K562 (cell line): ENCODE data around the gene PDGFC. TPM values are rescaled to one million over a fixed set of nuclear protein-coding genes. Genes with fewer than 3 reads are reported as not detected.

ENCODE experiments used
- ATAC-seq: fragments of 200-7000 bp; cut with Tn5 transposase; 3 replicates; pipeline ENCODE4 v1.9.1; 2020; ENCODE audit warnings: moderate library complexity
- BruUV-seq: library from RNA; stranded (reverse); fragments of 400-500 nt; replicated peaks from 2 replicates; lab custom pipeline; 2021; lab: Mats Ljungman, UMichigan
- CTCF ChIA-PET: fragments of 300-600 bp; formaldehyde crosslinking; extraction: SDS; loops from one replicate; lab custom pipeline; 2021; ENCODE audit warnings: low intra/inter-chr PET ratio; lab: Yijun Ruan, JAX
- POLR2A ChIA-PET: fragments of 300-600, 350-650 bp; sonication (Branson Sonifier 250); formaldehyde crosslinking; extraction: SDS; loops from one replicate; lab custom pipeline; 2021; ENCODE audit warnings: antibody characterized with exemption, inconsistent platforms; lab: Yijun Ruan, JAX
- DNase-seq, 4 experiments: peaks; one replicate each; pipeline versions ENCODE4 v3.0.0 to v3.0.0-alpha.2; 2011 to 2018; ENCODE audit warnings: low spot score in 3 of 4, mixed read lengths in 3 of 4; ENCODE audit errors: extremely low read depth in 1 of 4
- FAIRE-seq: peaks from 2 replicates; lab custom pipeline; 2011; peaks lifted over from hg19 to GRCh38; lab: Jason Lieb, UNC
- H2AFZ ChIP-seq: 2 replicates; pipeline ENCODE4 v1.6.0; 2011; ENCODE audit warnings: low read depth, low read length, control low read depth, inconsistent platforms
- H3K27ac ChIP-seq: fragments of 200-600 bp; 3 replicates; pipeline ENCODE4 v1.8.0; 2011; ENCODE audit warnings: low read depth, mild to moderate bottlenecking, control low read depth, inconsistent platforms, low read length, moderate library complexity, mixed read lengths; ENCODE audit errors: extremely low read depth
- H3K27me3 ChIP-seq, 2 experiments: fragments of 300-600 bp in 1 of 2; 2 replicates in 1 of 2; 3 replicates in 1 of 2; pipeline versions ENCODE4 v1.6.0 to v1.8.0; 2011; ENCODE audit warnings: inconsistent platforms in 2 of 2, low read length in 2 of 2, mild to moderate bottlenecking in 1 of 2, mixed read lengths in 1 of 2, moderate library complexity in 1 of 2; ENCODE audit not compliant: control insufficient read depth in 2 of 2, insufficient read depth in 2 of 2
- H3K36me3 ChIP-seq: fragments of 300-600 bp; 3 replicates; pipeline ENCODE4 v1.8.0; 2011; ENCODE audit warnings: mild to moderate bottlenecking, low read length, inconsistent platforms; ENCODE audit not compliant: control insufficient read depth, insufficient read depth
- H3K4me1 ChIP-seq, 2 experiments: fragments of 200-600 bp in 1 of 2; replicated peaks in 1 of 2; 2 replicates in 1 of 2; 3 replicates in 1 of 2; pipeline versions ENCODE4 v1.5.1 to v1.8.0; 2011; ENCODE audit warnings: inconsistent platforms in 2 of 2, low read length in 2 of 2, mild to moderate bottlenecking in 1 of 2, mixed read lengths in 1 of 2, moderate library complexity in 1 of 2; ENCODE audit not compliant: control insufficient read depth in 2 of 2, insufficient read depth in 2 of 2
- H3K4me2 ChIP-seq: 2 replicates; pipeline ENCODE4 v1.6.1; 2011; ENCODE audit warnings: low read length, control low read depth, inconsistent platforms, mixed read lengths; ENCODE audit not compliant: insufficient read depth
- H3K4me3 ChIP-seq: fragments of 200-600 bp; sonication (generic), shearing (Covaris generic); 2 replicates; pipeline ENCODE4 v1.5.1; 2016; ENCODE audit warnings: control low read depth, inconsistent platforms
- H3K79me2 ChIP-seq: fragments of 200-600 bp; 3 replicates; pipeline ENCODE4 v1.8.0; 2011; ENCODE audit warnings: low read length, inconsistent platforms; ENCODE audit not compliant: control insufficient read depth, insufficient read depth
- H3K9ac ChIP-seq, 2 experiments: 2 replicates each; pipeline versions ENCODE4 v1.6.0 to v1.6.1; 2011; ENCODE audit warnings: low read depth in 2 of 2, low read length in 2 of 2, control low read depth in 1 of 2, inconsistent platforms in 1 of 2, mild to moderate bottlenecking in 1 of 2, mixed read lengths in 1 of 2; ENCODE audit not compliant: insufficient read depth in 1 of 2
- H3K9me1 ChIP-seq: one replicate; pipeline ENCODE4 v1.6.0; 2011; ENCODE audit warnings: inconsistent platforms, mild to moderate bottlenecking, low read length, moderate library complexity; ENCODE audit not compliant: control insufficient read depth, insufficient read depth
- H3K9me3 ChIP-seq: replicated peaks from 2 replicates; pipeline ENCODE4 v1.5.1; 2011; ENCODE audit warnings: low read depth, low read length, inconsistent platforms; ENCODE audit not compliant: control insufficient read depth, insufficient read depth
- H4K20me1 ChIP-seq: replicated peaks from 2 replicates; pipeline ENCODE4 v1.6.1; 2011; ENCODE audit warnings: low read length, inconsistent platforms, mixed read lengths; ENCODE audit not compliant: control insufficient read depth, insufficient read depth
- ADNP ChIP-seq: fragments of 200-800 bp; sonication (Bioruptor generic); IDR thresholded peaks from 2 replicates; pipeline ENCODE4 v1.6.1; 2016; ENCODE audit warnings: missing genetic modification characterization, missing compliant biosample characterization
- BMI1 ChIP-seq: fragments of 150-350 bp; IDR thresholded peaks from 2 replicates; pipeline ENCODE4 v1.6.1; 2014; ENCODE audit warnings: low read length
- BRD9 ChIP-seq: fragments of 450-650 bp; IDR thresholded peaks from 2 replicates; pipeline ENCODE4 v1.6.1; 2018; ENCODE audit warnings: low read depth; ENCODE audit not compliant: partially characterized antibody
- CREBBP ChIP-seq: IDR thresholded peaks from one replicate; pipeline ENCODE4 v1.6.1; 2012; ENCODE audit warnings: low read depth, mild to moderate bottlenecking, control low read depth, inconsistent platforms, low read length
- HIVEP1 ChIP-seq: fragments of 250-450 bp; sonication (Bioruptor Pico); IDR thresholded peaks from 2 replicates; pipeline ENCODE4 v1.4.0; 2020; ENCODE audit warnings: mild to moderate bottlenecking
- KDM1A ChIP-seq, 2 experiments: fragments of 450-650 bp; IDR thresholded peaks; 2 replicates each; pipeline ENCODE4 v1.6.1; 2016; ENCODE audit warnings: mild to moderate bottlenecking in 2 of 2
- KDM4B ChIP-seq, 2 experiments: fragments of 450-650 bp in 1 of 2; sonication (generic) in 1 of 2; IDR thresholded peaks; 2 replicates each; pipeline ENCODE4 v1.6.1; 2016 to 2017; ENCODE audit warnings: borderline replicate concordance in 2 of 2, antibody characterized with exemption in 1 of 2, low read depth in 1 of 2, mild to moderate bottlenecking in 1 of 2
- POLR2A ChIP-seq: fragments of 450-650 bp; conservative IDR thresholded peaks from 2 replicates; pipeline ENCODE4 v1.6.1; 2016
- POLR2H ChIP-seq: IDR thresholded peaks from 2 replicates; pipeline ENCODE4 v1.6.1; 2016; ENCODE audit warnings: missing genetic modification characterization, low read depth, mild to moderate bottlenecking, control low read depth, missing compliant biosample characterization, moderate library complexity
- ZNF583 ChIP-seq: fragments of 250-450 bp; sonication (Bioruptor Pico); IDR thresholded peaks from 2 replicates; pipeline ENCODE4 v1.4.0; 2020
- WGBS: fragments of 100-300 bp; shearing (Covaris generic); methylation state at CpG from one replicate; pipeline ENCODE4 v1.1.6; 2016; ENCODE audit warnings: low coverage, mixed read lengths; ENCODE audit not compliant: insufficient coverage; ENCODE audit errors: missing lambda C conversion rate; 5-methylcytosine and 5-hydroxymethylcytosine counted together
- in situ Hi-C: fragments of 300-500 bp; cut with MboI; formaldehyde crosslinking; loops from 4 replicates; pipeline ENCODE4 v1.15.0; 2018; ENCODE audit warnings: inconsistent platforms, mixed read lengths
- intact Hi-C: fragments of 100-400 bp; cut with micrococcal nuclease; formaldehyde crosslinking; loops from 2 replicates; pipeline ENCODE4 v1.14.2; 2022
- polyA plus RNA-seq, 8 experiments: library from polyadenylated mRNA; depleted of rRNA in 4 of 8; stranded (reverse) in 5 of 8; unstranded in 3 of 8; fragments of >200 nt; fragmentation: Nextera tagmentation in 2 of 8; fragmentation: Illumina TruSeq in 1 of 8; extraction: Ambion mirVana in 2 of 8; extraction: Trizol in 1 of 8; gene quantifications; 2 replicates each; pipeline versions ENCODE4 v1.2.1 to v1.2.3, GENCODE V29; 2011 to 2014; ENCODE audit warnings: inconsistent platforms in 1 of 8, missing spikeins in 1 of 8
- total RNA-seq, 7 experiments: library from RNA; depleted of rRNA in 6 of 7; stranded (reverse); fragments of >200 nt in 6 of 7; fragmentation: Illumina TruSeq in 2 of 7; extraction: Trizol in 2 of 7; gene quantifications; 2 replicates each; pipeline versions ENCODE4 v1.2.1 to v1.2.3, GENCODE V29; 2011 to 2021; ENCODE audit warnings: low replicate concordance in 1 of 7
- TF ChIP-seq, protein P1 (sequence below): fragments of 250-450 bp; sonication (Bioruptor Pico); IDR thresholded peaks from 2 replicates; pipeline ENCODE4 v1.5.1; 2021; ENCODE audit warnings: mild to moderate bottlenecking
- TF ChIP-seq, protein P2 (sequence below): fragments of 150-350 bp; conservative IDR thresholded peaks from 2 replicates; pipeline ENCODE4 v1.6.1; 2014; ENCODE audit warnings: low read length

PDGFC gene
- total and polyA plus RNA-seq, 9 of the 15 experiments (the other 6 are each of a cell fraction or from before 2014, with no cell fraction given): not detected

DNA sequence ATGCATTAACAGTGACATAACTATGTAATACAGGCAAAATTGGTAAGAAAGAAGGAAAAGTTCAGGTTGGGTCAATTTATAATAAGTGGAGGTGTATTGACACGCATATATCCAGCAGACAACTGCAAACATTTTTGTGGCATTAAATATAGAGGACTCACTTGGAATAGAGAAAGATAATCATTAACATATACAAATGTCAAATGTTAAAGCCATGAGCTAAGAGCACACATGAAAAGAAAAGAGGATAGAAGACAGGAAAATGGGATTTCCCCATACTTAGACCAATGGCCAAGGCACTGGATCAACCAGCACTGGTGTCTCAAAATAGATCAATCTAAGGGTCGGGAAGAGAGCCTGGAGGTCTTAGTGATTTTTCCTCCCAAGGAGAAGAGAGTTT lies 187.6 kb downstream of the PDGFC start (continued):
- TF ChIP-seq, protein P1, sequence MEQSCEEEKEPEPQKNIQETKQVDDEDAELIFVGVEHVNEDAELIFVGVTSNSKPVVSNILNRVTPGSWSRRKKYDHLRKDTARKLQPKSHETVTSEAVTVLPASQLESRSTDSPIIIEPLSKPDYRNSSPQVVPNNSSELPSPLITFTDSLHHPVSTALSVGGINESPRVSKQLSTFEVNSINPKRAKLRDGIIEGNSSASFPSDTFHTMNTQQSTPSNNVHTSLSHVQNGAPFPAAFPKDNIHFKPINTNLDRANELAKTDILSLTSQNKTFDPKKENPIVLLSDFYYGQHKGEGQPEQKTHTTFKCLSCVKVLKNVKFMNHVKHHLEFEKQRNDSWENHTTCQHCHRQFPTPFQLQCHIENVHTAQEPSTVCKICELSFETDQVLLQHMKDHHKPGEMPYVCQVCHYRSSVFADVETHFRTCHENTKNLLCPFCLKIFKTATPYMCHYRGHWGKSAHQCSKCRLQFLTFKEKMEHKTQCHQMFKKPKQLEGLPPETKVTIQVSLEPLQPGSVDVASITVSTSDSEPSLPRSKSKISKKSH: no peak

DNA sequence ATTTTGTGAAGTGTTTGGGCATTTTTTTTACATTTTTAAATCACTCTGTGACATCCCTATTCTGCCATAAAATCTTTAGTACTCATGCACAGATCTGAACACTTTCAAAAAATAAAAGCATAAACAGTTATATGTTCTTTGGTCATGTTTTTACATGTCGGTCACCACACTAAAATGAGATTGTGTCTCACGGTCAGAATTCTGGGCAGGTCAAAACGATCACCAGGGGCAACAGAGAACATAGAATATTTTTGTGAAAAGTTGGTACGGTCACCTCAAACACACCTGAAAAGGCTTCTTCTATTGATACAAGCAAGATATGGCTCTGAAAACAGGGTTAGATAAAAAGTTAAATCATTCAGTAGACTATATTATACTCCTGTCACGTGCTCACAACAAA lies 189.1 kb downstream of the PDGFC start:
- H3K9ac ChIP-seq: no peak overlapping the region
- H3K27ac ChIP-seq: no peak overlapping the region
- H2AFZ ChIP-seq: no peak overlapping the region
- intact Hi-C loops (no loop called here), in situ Hi-C loops (no loop called here)
- no peaks in the 10 kb centered on the region for H3K36me3 ChIP-seq
- TF ChIP-seq KDM1A (IDR thresholded peaks at IDR 0.05) (no peak), KDM4B (IDR thresholded peaks at IDR 0.05; ENCODE audit: borderline replicate concordance in 2 of 2, low read depth in 1 of 2) (no peak), CREBBP (no peak), HIVEP1 (CRISPR knock-in tag) (no peak), POLR2A (no peak), ADNP (tag) (no peak), BRD9 (no peak), ZNF583 (no peak), POLR2H (tag) (no peak), BMI1 (no peak)
- TF ChIP-seq, protein P2, sequence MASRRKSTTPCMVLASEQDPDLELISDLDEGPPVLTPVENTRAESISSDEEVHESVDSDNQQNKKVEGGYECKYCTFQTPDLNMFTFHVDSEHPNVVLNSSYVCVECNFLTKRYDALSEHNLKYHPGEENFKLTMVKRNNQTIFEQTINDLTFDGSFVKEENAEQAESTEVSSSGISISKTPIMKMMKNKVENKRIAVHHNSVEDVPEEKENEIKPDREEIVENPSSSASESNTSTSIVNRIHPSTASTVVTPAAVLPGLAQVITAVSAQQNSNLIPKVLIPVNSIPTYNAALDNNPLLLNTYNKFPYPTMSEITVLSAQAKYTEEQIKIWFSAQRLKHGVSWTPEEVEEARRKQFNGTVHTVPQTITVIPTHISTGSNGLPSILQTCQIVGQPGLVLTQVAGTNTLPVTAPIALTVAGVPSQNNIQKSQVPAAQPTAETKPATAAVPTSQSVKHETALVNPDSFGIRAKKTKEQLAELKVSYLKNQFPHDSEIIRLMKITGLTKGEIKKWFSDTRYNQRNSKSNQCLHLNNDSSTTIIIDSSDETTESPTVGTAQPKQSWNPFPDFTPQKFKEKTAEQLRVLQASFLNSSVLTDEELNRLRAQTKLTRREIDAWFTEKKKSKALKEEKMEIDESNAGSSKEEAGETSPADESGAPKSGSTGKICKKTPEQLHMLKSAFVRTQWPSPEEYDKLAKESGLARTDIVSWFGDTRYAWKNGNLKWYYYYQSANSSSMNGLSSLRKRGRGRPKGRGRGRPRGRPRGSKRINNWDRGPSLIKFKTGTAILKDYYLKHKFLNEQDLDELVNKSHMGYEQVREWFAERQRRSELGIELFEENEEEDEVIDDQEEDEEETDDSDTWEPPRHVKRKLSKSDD: no peak
- no peaks in the 10 kb centered on the region for H3K27me3 ChIP-seq
- no peaks in the 10 kb centered on the region for H3K9me1 ChIP-seq
- no peaks in the 10 kb centered on the region for H3K4me1 ChIP-seq
- no peaks in the 10 kb centered on the region for H3K79me2 ChIP-seq
- H3K9me3 ChIP-seq: no peaks in the 10 kb centered on the region; the same call in 1 of the 2 replicates
- 0% methylated on average over 5 of the region's 5 CpGs for WGBS
- POLR2A ChIA-PET: no interaction called here
- no peak for ATAC-seq
- BruUV-seq: no TSS peak
- H3K4me3 ChIP-seq: no peak overlapping the region
- DNase-seq: no peak
- H3K4me2 ChIP-seq: no peak overlapping the region
- no peaks in the 10 kb centered on the region for H4K20me1 ChIP-seq
- no peak for FAIRE-seq
- CTCF ChIA-PET: no interaction called here
